HL-60 (cell line): ENCODE results near the gene SORCS2.

Experiments used
- POLR2AphosphoS5 ChIP-seq: IDR thresholded peaks from 2 replicates; pipeline ENCODE4 v1.6.1; 2012; ENCODE audit warnings: low read depth
- TF ChIP-seq, protein P1 (sequence below): IDR thresholded peaks from one replicate; pipeline ENCODE4 v1.5.1; 2011; ENCODE audit warnings: low read length, control low read depth, inconsistent platforms; ENCODE audit not compliant: insufficient read depth
- TF ChIP-seq, protein P2 (sequence below): IDR thresholded peaks from 2 replicates; pipeline ENCODE4 v1.6.1; 2012; ENCODE audit warnings: low read depth; ENCODE audit not compliant: insufficient replicate concordance

DNA sequence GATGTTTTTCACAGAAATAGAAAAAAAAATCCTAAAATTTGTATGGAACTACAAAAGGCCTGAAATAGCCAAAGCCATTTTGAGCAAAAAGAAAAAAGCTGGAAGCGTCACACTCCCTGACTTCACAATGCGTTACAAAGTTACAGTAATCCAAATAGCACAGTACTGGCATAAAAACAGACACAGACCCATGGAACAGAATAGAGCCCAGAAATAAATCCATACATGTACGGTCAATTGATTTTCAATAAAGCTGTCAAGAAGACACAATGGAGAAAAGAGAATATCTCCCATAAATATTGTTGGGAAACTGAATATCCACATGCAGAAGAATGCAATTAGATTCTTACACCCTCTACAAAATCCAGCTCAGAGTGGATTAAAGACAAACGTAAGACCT is 539.1 kb downstream of the SORCS2 start:
- no peak for TF ChIP-seq POLR2AphosphoS5
- TF ChIP-seq, protein P1, sequence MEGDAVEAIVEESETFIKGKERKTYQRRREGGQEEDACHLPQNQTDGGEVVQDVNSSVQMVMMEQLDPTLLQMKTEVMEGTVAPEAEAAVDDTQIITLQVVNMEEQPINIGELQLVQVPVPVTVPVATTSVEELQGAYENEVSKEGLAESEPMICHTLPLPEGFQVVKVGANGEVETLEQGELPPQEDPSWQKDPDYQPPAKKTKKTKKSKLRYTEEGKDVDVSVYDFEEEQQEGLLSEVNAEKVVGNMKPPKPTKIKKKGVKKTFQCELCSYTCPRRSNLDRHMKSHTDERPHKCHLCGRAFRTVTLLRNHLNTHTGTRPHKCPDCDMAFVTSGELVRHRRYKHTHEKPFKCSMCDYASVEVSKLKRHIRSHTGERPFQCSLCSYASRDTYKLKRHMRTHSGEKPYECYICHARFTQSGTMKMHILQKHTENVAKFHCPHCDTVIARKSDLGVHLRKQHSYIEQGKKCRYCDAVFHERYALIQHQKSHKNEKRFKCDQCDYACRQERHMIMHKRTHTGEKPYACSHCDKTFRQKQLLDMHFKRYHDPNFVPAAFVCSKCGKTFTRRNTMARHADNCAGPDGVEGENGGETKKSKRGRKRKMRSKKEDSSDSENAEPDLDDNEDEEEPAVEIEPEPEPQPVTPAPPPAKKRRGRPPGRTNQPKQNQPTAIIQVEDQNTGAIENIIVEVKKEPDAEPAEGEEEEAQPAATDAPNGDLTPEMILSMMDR, result no peak
- TF ChIP-seq, protein P2, sequence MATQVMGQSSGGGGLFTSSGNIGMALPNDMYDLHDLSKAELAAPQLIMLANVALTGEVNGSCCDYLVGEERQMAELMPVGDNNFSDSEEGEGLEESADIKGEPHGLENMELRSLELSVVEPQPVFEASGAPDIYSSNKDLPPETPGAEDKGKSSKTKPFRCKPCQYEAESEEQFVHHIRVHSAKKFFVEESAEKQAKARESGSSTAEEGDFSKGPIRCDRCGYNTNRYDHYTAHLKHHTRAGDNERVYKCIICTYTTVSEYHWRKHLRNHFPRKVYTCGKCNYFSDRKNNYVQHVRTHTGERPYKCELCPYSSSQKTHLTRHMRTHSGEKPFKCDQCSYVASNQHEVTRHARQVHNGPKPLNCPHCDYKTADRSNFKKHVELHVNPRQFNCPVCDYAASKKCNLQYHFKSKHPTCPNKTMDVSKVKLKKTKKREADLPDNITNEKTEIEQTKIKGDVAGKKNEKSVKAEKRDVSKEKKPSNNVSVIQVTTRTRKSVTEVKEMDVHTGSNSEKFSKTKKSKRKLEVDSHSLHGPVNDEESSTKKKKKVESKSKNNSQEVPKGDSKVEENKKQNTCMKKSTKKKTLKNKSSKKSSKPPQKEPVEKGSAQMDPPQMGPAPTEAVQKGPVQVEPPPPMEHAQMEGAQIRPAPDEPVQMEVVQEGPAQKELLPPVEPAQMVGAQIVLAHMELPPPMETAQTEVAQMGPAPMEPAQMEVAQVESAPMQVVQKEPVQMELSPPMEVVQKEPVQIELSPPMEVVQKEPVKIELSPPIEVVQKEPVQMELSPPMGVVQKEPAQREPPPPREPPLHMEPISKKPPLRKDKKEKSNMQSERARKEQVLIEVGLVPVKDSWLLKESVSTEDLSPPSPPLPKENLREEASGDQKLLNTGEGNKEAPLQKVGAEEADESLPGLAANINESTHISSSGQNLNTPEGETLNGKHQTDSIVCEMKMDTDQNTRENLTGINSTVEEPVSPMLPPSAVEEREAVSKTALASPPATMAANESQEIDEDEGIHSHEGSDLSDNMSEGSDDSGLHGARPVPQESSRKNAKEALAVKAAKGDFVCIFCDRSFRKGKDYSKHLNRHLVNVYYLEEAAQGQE, result no peak
